Small intestine (tissue), 7 donors: ENCODE data around the gene GSTO2. TPM values are rescaled to one million over a fixed set of nuclear protein-coding genes. Genes with fewer than 3 reads are reported as not detected.

ENCODE experiments used
- DNase-seq, 2 donors: peaks; one replicate each; pipeline versions ENCODE4 v3.0.0 to v3.0.0-alpha.2; 2013
- FAIRE-seq: peaks from 2 replicates; lab custom pipeline; 2012; peaks lifted over from hg19 to GRCh38; lab: Jason Lieb, UNC
- H3K27ac ChIP-seq, 3 donors: one replicate each; pipeline ENCODE4 v1.5.1; 2013; ENCODE audit warnings: low read length in 2 of 3, mild to moderate bottlenecking in 2 of 3, control low read depth in 1 of 3, inconsistent platforms in 1 of 3, low read depth in 1 of 3, moderate library complexity in 1 of 3
- H3K27me3 ChIP-seq, 3 donors: one replicate each; pipeline ENCODE4 v1.6.1; 2013; ENCODE audit warnings: low read length in 3 of 3, inconsistent platforms in 1 of 3; ENCODE audit not compliant: control insufficient read depth in 3 of 3, insufficient read depth in 3 of 3
- H3K36me3 ChIP-seq, 3 donors: one replicate each; pipeline ENCODE4 v1.6.1; 2013; ENCODE audit warnings: low read length in 3 of 3, inconsistent platforms in 1 of 3, low read depth in 1 of 3, mild to moderate bottlenecking in 1 of 3, moderate library complexity in 1 of 3; ENCODE audit not compliant: control insufficient read depth in 3 of 3, insufficient read depth in 2 of 3
- H3K4me1 ChIP-seq, 3 donors: one replicate each; pipeline ENCODE4 v1.6.1; 2013; ENCODE audit warnings: low read length in 2 of 3, inconsistent platforms in 1 of 3, low read depth in 1 of 3, mild to moderate bottlenecking in 1 of 3, moderate library complexity in 1 of 3; ENCODE audit not compliant: control insufficient read depth in 3 of 3, insufficient read depth in 2 of 3
- H3K4me3 ChIP-seq, 3 donors: one replicate each; pipeline ENCODE4 v1.5.1; 2013; ENCODE audit warnings: low read length in 3 of 3, control low read depth in 1 of 3, inconsistent platforms in 1 of 3, low read depth in 1 of 3, mild to moderate bottlenecking in 1 of 3, moderate library complexity in 1 of 3
- H3K9me3 ChIP-seq, 2 donors: one replicate each; pipeline ENCODE4 v1.6.1; 2013; ENCODE audit warnings: low read depth in 1 of 2, low read length in 1 of 2; ENCODE audit not compliant: control insufficient read depth in 2 of 2, insufficient read depth in 1 of 2
- WGBS, 3 donors: extraction: QIAGEN DNeasy Blood & Tissue Kit; methylation state at CpG; one replicate each; pipeline ENCODE4 v1.1.7; 2013; 5-methylcytosine and 5-hydroxymethylcytosine counted together
- polyA plus RNA-seq, 4 donors: library from polyadenylated mRNA; stranded (reverse) in 3 of 4; unstranded in 1 of 4; fragments of 200-250 nt in 3 of 4; fragments of 120-200 nt in 1 of 4; gene quantifications; one replicate each; pipeline versions ENCODE4 v1.2.1 to v1.2.3, GENCODE V29; 2013
- donor health status: healthy with polysubstance abuse.
- donor health status: control.
- donor health status: control.
- donor health status: Bipolar disorder and iron deficiency.
- donor health status: healthy.

The GSTO2 gene
- polyA plus RNA-seq, 4 donors = 9.2 to 45.4 (median 17.0) TPM

DNA sequence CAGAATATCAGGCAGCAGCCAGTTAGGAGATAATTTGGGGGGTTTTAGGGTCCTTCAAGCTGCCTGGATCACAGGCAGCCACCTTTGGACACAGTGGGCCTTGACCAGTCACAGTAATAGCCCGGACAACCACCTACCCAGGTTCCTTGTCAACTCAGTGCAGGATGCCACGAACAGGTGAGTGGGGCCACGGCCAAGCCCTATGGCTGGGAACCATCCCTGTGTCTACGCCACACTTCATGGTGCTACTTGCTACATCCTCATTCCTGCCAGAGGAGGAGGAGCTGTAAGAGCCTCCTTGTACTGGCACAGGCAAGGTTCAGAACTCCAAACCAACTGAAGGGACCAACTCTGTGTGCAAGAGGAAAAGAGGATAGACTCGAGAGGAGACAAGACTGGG, 49.3 kb downstream of the GSTO2 start:
- Histone ChIP-seq H3K4me1 (peaks cover 0 to 16% (median 0%) of the 10 kb centered on the region in 3 donors), H3K27ac (no peak overlapping the region), H3K27me3 (no peaks in the 10 kb centered on the region), H3K36me3 (peaks cover 2 to 35% (median 10%) of the 10 kb centered on the region in 3 donors), H3K4me3 (no peak overlapping the region), H3K9me3 (no peaks in the 10 kb centered on the region)
- no peak for DNase-seq
- no peak for FAIRE-seq
- WGBS, 3 donors = 91 to 94% (median 93%) methylated on average over 5 of the region's 5 CpGs

DNA sequence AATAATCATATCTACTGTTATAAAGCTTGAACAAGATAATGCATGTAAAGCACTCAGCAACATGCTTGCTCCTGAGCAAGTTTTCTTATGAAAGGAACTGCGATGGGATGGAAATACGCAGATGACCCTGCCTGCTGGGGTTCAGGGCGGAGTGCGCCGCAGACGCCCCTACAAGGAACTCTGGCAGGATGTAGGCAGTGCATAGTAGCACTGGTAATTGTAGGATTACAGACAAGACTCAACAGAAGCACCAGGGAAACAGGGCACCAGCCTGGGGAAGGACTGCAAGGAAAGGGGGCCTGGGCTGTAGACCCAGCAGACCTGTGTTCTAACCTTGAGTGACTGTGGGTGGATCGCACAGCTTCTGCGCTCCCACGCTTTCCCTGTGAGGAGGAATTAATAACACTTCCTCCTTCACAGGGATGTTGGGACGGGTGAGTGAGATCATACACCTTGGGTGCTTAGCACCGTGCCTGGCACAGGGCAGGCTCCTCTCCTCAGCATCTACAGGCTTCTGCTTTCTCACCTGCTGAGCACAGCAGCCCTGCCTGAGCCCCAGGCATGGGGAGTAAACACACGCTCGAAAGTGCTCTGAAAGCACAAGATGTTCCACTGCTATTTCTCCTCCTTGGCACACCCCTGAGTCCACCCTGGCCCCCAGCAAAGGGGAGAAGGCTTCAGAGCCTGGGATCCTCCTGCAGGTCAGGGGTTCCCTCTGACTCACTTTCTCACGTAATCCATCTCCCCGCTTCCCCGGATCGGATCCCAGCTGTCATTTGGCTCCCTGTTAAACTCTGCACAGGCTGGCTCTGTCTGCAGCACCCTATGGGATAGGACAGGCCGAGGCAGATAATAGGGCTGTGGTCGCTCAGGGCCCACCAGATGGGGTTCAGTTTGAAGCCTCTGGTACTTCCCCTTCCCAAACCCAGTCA, 50.1 kb downstream of the GSTO2 start:
- H3K27me3 ChIP-seq = no peaks in the 10 kb centered on the region
- H3K4me3 ChIP-seq = no peak overlapping the region
- no peak for FAIRE-seq
- peaks cover 0 to 16% (median 0%) of the 10 kb centered on the region in 3 donors for H3K4me1 ChIP-seq
- no peak for DNase-seq
- H3K9me3 ChIP-seq = no peaks in the 10 kb centered on the region
- WGBS, 3 donors = 75 to 86% (median 81%) methylated on average over 19 of the region's 19 CpGs
- H3K36me3 ChIP-seq = peaks cover 0 to 31% (median 7%) of the 10 kb centered on the region in 3 donors
- peak overlapping the region in 1 of 3 donors; percentile 6 for H3K27ac ChIP-seq

GRCh38 chr10:104321226-104321625, 52.2 kb downstream of the GSTO2 start:
- DNase-seq = no peak
- no peak for FAIRE-seq
- H3K27ac ChIP-seq = no peak overlapping the region
- no peak overlapping the region for H3K4me3 ChIP-seq
- WGBS, 3 donors = 82 to 91% (median 84%) methylated on average over 6 of the region's 6 CpGs
- H3K4me1 ChIP-seq = peaks cover 0 to 16% (median 0%) of the 10 kb centered on the region in 3 donors
- peaks cover 0 to 25% (median 0%) of the 10 kb centered on the region in 3 donors for H3K36me3 ChIP-seq
- H3K27me3 ChIP-seq = no peaks in the 10 kb centered on the region
- H3K9me3 ChIP-seq = no peaks in the 10 kb centered on the region

- no peak for FAIRE-seq
Measured at GRCh38 chr10:104321725-104322415, 52.9 kb downstream of the GSTO2 start.

DNA sequence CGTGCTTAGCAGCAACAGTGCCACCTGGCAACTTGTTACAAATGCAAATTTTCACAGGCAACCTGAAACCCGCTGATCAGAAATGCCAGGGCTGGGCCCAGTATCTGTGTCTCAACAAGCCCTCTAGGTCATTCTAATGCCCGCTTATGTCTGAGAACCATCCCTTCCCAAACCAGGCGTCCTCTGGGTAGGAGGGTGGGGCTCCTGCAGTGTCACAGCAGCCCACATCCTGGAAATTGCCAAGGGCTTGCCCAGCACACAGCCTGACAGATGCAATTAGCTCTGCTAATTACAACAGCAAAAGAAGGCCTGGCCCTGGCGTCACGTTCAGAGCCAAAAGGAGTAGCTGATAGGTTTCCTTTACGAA, 53.4 kb downstream of the GSTO2 start:
- no peak for FAIRE-seq
- peak overlapping the region in 1 of 3 donors; percentile 7 for H3K4me3 ChIP-seq
- H3K4me1 ChIP-seq = peaks cover 0 to 16% (median 3%) of the 10 kb centered on the region in 3 donors
- H3K9me3 ChIP-seq = no peaks in the 10 kb centered on the region
- H3K36me3 ChIP-seq = peaks cover 0 to 24% (median 0%) of the 10 kb centered on the region in 3 donors
- H3K27me3 ChIP-seq = no peaks in the 10 kb centered on the region
- no peak for DNase-seq
- H3K27ac ChIP-seq = peak overlapping the region in 1 of 3 donors; percentile 65
- 55 to 66% (median 63%) methylated on average over 7 of the region's 7 CpGs for WGBS, 3 donors

More at GRCh38 chr10:104321725-104322415, 52.9 kb downstream of the GSTO2 start:
- Histone ChIP-seq H3K4me3 (no peak overlapping the region), H3K27ac (peak overlapping the region in 1 of 3 donors; percentile 65), H3K4me1 (peaks cover 0 to 16% (median 0%) of the 10 kb centered on the region in 3 donors), H3K36me3 (peaks cover 0 to 24% (median 0%) of the 10 kb centered on the region in 3 donors), H3K9me3 (no peaks in the 10 kb centered on the region), H3K27me3 (no peaks in the 10 kb centered on the region)
- 68 to 90% (median 72%) methylated on average over 8 of the region's 8 CpGs for WGBS, 3 donors
- no peak for DNase-seq

DNA sequence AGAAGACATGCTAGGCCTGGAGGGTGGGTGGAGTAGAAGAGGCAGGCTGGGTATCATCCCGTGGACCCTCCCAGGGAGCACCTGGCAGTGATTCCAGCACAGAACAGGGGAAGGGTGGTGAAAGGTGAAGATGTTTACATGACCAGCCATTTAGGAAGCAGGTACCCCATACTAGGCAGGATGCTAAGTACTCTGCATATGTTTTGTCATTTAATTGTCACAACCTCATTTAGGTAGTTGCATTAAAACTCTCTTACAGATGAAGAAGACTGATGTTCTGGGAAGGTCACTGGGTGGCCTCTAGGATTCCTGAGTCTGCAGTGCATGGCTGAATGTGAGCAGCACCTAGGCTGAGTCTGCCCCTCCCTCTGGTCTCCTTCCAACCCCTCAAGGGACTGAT, 54.1 kb downstream of the GSTO2 start:
- Histone ChIP-seq H3K4me3 (peak overlapping the region in 1 of 3 donors; percentile 7), H3K27me3 (no peaks in the 10 kb centered on the region), H3K36me3 (peaks cover 0 to 23% (median 0%) of the 10 kb centered on the region in 3 donors), H3K27ac (peak overlapping the region in 1 of 3 donors; percentile 65), H3K9me3 (no peaks in the 10 kb centered on the region), H3K4me1 (peaks cover 0 to 16% (median 10%) of the 10 kb centered on the region in 3 donors)
- no peak for FAIRE-seq
- WGBS, 3 donors = 83 to 90% (median 88%) methylated on average over 1 of the region's 1 CpG
- no peak for DNase-seq

- 94 to 95% (median 95%) methylated on average over 4 of the region's 4 CpGs for WGBS, 3 donors
- FAIRE-seq = no peak
- Histone ChIP-seq H3K9me3 (no peaks in the 10 kb centered on the region), H3K4me1 (peaks cover 0 to 19% (median 17%) of the 10 kb centered on the region in 3 donors), H3K27me3 (no peaks in the 10 kb centered on the region), H3K27ac (peak overlapping the region in 1 of 3 donors; percentile 4), H3K36me3 (peaks cover 0 to 19% (median 0%) of the 10 kb centered on the region in 3 donors), H3K4me3 (no peak overlapping the region)
- DNase-seq = no peak
Measured at GRCh38 chr10:104323760-104324201, 54.8 kb downstream of the GSTO2 start.

- Histone ChIP-seq H3K27me3 (no peaks in the 10 kb centered on the region), H3K4me1 (peaks cover 0 to 21% (median 17%) of the 10 kb centered on the region in 3 donors), H3K4me3 (no peak overlapping the region), H3K27ac (peak overlapping the region in 1 of 3 donors; percentile 4), H3K36me3 (peaks cover 0 to 19% (median 0%) of the 10 kb centered on the region in 3 donors), H3K9me3 (no peaks in the 10 kb centered on the region)
- DNase-seq = no peak
- FAIRE-seq = no peak
- 66 to 78% (median 76%) methylated on average over 9 of the region's 9 CpGs for WGBS, 3 donors
Measured at GRCh38 chr10:104324221-104324686, 55.3 kb downstream of the GSTO2 start.
